GM10266 (cell line): ENCODE results near the gene NFATC3.

Experiments
- DNase-seq: peaks from one replicate; pipeline ENCODE4 v3.0.0; 2012; ENCODE audit errors: extremely low spot score
- TF ChIP-seq, protein P1 (sequence below): IDR thresholded peaks from 2 replicates; pipeline ENCODE4 v1.5.1; 2012; ENCODE audit warnings: mild to moderate bottlenecking, low read depth; ENCODE audit not compliant: control insufficient read depth, insufficient read depth; ENCODE audit errors: missing control alignments

The NFATC3 gene

GRCh38 chr16:68200088-68200783 lies 115.1 kb downstream of the NFATC3 start:
- DNase-seq: no peak
- TF ChIP-seq, protein P1, sequence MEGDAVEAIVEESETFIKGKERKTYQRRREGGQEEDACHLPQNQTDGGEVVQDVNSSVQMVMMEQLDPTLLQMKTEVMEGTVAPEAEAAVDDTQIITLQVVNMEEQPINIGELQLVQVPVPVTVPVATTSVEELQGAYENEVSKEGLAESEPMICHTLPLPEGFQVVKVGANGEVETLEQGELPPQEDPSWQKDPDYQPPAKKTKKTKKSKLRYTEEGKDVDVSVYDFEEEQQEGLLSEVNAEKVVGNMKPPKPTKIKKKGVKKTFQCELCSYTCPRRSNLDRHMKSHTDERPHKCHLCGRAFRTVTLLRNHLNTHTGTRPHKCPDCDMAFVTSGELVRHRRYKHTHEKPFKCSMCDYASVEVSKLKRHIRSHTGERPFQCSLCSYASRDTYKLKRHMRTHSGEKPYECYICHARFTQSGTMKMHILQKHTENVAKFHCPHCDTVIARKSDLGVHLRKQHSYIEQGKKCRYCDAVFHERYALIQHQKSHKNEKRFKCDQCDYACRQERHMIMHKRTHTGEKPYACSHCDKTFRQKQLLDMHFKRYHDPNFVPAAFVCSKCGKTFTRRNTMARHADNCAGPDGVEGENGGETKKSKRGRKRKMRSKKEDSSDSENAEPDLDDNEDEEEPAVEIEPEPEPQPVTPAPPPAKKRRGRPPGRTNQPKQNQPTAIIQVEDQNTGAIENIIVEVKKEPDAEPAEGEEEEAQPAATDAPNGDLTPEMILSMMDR: no peak

DNA sequence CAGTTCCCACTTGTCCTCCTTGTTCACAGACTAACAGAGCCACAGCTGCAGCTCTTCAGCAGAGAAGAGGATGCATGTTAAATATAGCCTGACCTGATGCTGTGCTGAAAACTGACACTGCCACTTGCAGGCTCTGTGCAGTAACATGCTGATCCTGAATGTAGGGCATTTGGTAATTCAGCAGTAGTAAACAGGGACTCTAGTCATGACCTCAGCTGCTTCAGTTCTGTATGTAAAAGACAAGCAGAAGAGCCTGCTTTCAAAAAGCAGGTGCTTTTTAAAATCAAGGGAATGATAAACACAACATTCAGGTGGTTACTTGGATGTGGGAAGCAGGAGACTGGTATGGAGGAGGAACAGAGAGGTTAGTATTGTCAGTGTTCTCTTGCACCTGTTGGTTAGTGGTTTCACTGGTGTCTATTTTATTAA lies 116.9 kb downstream of the NFATC3 start:
- TF ChIP-seq, protein P1: peak; percentile 4
- DNase-seq: no peak

GRCh38 chr16:68206245-68206644 lies 121.1 kb downstream of the NFATC3 start:
- no peak for DNase-seq
- TF ChIP-seq, protein P1: no peak

GRCh38 chr16:68214726-68215125 lies 129.6 kb downstream of the NFATC3 start:
- DNase-seq: no peak
- TF ChIP-seq, protein P1: no peak

DNA sequence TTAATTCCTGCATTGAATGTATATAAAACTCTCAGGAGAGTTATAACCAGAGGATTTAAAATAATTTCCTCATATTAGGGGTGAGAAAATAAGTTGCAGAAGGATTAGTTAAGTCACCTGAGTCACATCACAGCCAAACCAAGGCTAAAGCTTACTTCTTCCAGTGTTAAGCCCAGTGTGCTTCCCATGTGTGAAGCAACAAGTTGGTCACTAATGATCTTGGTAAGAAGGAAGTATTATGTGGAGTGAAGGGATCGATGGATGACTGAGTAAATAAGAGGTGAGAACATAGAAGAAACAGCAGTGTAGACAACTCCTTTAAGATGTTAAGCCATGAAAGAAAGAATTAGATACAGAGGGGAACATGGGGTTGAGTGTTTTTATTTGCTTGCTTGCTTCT lies 130.1 kb downstream of the NFATC3 start:
- TF ChIP-seq, protein P1: no peak
- DNase-seq: no peak

DNA sequence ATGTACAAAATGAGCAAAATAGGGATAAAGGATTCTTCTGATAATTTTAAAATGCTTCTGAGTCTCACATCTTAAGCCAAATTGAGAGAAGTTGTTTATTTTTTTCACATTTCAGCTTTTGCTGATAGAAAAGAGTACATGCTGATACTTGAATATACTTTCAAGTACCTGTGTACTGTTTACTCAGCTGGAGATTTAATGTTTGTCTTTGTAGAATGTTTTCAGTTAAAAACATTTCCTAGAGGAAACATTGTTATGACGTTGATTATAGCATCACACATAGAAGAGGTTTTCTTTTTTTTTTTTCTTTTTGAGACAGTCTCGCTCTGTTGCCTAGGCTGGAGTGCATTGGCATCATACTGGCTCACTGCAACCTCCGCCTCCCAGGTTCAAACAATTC lies 131.1 kb downstream of the NFATC3 start:
- DNase-seq: no peak

DNA sequence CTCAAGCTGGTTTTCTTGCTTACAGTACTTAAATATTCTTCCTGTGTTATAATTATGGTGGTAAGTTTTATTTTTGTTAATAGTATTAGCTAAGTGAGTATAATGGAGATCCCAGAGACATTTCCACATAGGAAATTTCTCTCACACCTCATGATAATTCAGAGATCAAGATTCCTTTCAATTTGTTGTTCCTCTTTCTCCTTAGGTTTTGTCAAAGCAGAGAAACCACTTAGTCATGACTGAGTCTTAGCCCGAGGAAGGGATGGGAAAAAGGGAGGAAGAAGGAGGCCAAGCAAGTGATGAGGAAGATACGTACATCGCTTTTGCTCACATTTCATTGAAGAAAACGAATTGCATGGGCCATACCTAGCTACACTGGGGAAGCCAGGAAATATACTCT lies 132.3 kb downstream of the NFATC3 start:
- TF ChIP-seq, protein P1: no peak
- no peak for DNase-seq

More for the DNA sequence above, 131.1 kb downstream of the NFATC3 start:
- TF ChIP-seq, protein P1: no peak
